SU-DHL-6 (cell line): ENCODE measurements around the gene UBTD2.

Experiments
- H2AFZ ChIP-seq: fragments of 200-600 bp; sonication (generic); 2 replicates; pipeline ENCODE4 v1.6.1; 2014; ENCODE audit warnings: low read depth, mild to moderate bottlenecking, moderate library complexity, mixed read lengths, antibody characterized with exemption, low read length; ENCODE audit not compliant: severe bottlenecking
- H3F3A ChIP-seq: fragments of 200-600 bp; shearing (Covaris generic); 2 replicates; pipeline ENCODE4 v1.6.0; 2016; ENCODE audit warnings: antibody characterized with exemption, mild to moderate bottlenecking; ENCODE audit not compliant: insufficient read depth
- H3K27ac ChIP-seq: fragments of 200-600 bp; sonication (generic); 2 replicates; pipeline ENCODE4 v1.5.1; 2016; ENCODE audit warnings: low read depth, mild to moderate bottlenecking, low read length, moderate library complexity, mixed read lengths
- H3K27me3 ChIP-seq: fragments of 200-600 bp; sonication (generic), shearing (Covaris generic); 2 replicates; pipeline ENCODE4 v1.6.0; 2014; ENCODE audit warnings: mild to moderate bottlenecking, low read length
- H3K36me3 ChIP-seq: fragments of 200-600 bp; sonication (generic); 2 replicates; pipeline ENCODE4 v1.6.1; 2014; ENCODE audit warnings: mild to moderate bottlenecking, low read length, mixed read lengths
- H3K4me2 ChIP-seq: fragments of 300-600, 200-600 bp; shearing (Covaris generic), sonication (generic); 2 replicates; pipeline ENCODE4 v1.6.0; 2014; ENCODE audit warnings: low read length, low read depth, mild to moderate bottlenecking; ENCODE audit not compliant: poor library complexity, severe bottlenecking
- H3K4me3 ChIP-seq: fragments of 200-600 bp; sonication (generic); 2 replicates; pipeline ENCODE4 v1.5.1; 2014; ENCODE audit warnings: antibody characterized with exemption, low read length, mild to moderate bottlenecking, mixed read lengths; ENCODE audit not compliant: insufficient read depth, poor library complexity, severe bottlenecking
- H3K79me2 ChIP-seq: fragments of 200-600 bp; sonication (generic); 2 replicates; pipeline ENCODE4 v1.6.1; 2014; ENCODE audit warnings: mild to moderate bottlenecking, low read length, moderate library complexity; ENCODE audit not compliant: insufficient read depth
- H3K9ac ChIP-seq: fragments of 200-600 bp; sonication (generic); 2 replicates; pipeline ENCODE4 v1.7.0; 2014; ENCODE audit warnings: mild to moderate bottlenecking, low read length
- H3K9me2 ChIP-seq: fragments of 200-600 bp; sonication (generic); replicated peaks from 2 replicates; pipeline ENCODE4 v1.6.1; 2014; ENCODE audit warnings: low read length; ENCODE audit not compliant: insufficient read depth
- H3K9me3 ChIP-seq: fragments of 200-600 bp; sonication (generic); 2 replicates; pipeline ENCODE4 v1.6.1; 2014; ENCODE audit warnings: low read length, mixed read lengths; ENCODE audit not compliant: insufficient read depth
- H4K20me1 ChIP-seq: fragments of 200-600 bp; sonication (generic); 2 replicates; pipeline ENCODE4 v1.6.1; 2014; ENCODE audit warnings: low read depth, mild to moderate bottlenecking, antibody characterized with exemption, low read length, moderate library complexity, mixed read lengths
- EZH2phosphoT487 ChIP-seq: fragments of 200-600 bp; sonication (generic), shearing (Covaris generic); conservative IDR thresholded peaks from 2 replicates; pipeline ENCODE4 v1.6.1; 2018; ENCODE audit warnings: mild to moderate bottlenecking, antibody characterized with exemption, low read length, moderate library complexity, mixed read lengths
- TF ChIP-seq, protein P1 (sequence below): fragments of 200-600 bp; sonication (generic); IDR thresholded peaks from one replicate; pipeline ENCODE4 v1.5.1; 2017; ENCODE audit warnings: antibody characterized with exemption, mild to moderate bottlenecking, low read length, moderate library complexity; ENCODE audit not compliant: insufficient read depth, poor library complexity, severe bottlenecking

Gene UBTD2

DNA sequence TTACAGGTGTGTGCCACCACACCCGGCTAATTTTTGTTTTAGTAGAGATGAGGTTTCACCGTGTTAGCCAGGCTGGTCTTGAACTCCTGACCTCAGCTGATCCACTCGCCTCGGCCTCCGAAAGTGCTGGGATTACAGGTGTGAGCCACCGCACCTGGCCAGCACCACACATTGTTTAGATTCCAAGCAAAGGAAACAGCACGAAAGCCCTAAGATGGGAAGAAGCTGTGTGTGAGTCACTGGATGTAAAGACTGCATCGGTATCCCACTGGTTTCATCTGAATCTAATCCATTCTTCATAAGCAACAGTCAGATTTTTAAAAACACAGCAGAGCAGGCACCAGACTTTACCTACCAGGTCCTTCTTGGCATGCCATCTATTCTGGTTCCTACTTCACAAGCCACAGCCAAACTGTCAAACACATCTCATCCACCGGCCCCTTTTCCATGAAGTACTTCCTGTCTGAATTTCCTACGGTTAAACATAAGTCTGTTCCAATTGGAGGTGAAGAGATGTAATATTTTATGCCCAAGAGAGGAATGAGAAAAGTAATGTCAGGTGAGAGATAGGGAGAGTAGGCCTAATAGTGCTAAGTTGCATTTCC, 17.4 kb downstream of the UBTD2 start:
- Histone ChIP-seq H3K9ac (no peak overlapping the region), H3K27ac (no peak overlapping the region), H3K9me2 (no peaks in the 10 kb centered on the region), H3K4me2 (no peak overlapping the region), H3F3A (0 out of 2 replicates have a peak, but pooled peaks cover 5% of the 10 kb centered on the region), H3K4me3 (no peak overlapping the region), H3K27me3 (no peaks in the 10 kb centered on the region), H3K9me3 (no peaks in the 10 kb centered on the region), H4K20me1 (peaks cover 4% of the 10 kb centered on the region; the same call in 1 of the 2 replicates), H2AFZ (no peak overlapping the region), H3K79me2 (peaks cover 91% of the 10 kb centered on the region), H3K36me3 (no peaks in the 10 kb centered on the region)
- TF ChIP-seq, protein P1, sequence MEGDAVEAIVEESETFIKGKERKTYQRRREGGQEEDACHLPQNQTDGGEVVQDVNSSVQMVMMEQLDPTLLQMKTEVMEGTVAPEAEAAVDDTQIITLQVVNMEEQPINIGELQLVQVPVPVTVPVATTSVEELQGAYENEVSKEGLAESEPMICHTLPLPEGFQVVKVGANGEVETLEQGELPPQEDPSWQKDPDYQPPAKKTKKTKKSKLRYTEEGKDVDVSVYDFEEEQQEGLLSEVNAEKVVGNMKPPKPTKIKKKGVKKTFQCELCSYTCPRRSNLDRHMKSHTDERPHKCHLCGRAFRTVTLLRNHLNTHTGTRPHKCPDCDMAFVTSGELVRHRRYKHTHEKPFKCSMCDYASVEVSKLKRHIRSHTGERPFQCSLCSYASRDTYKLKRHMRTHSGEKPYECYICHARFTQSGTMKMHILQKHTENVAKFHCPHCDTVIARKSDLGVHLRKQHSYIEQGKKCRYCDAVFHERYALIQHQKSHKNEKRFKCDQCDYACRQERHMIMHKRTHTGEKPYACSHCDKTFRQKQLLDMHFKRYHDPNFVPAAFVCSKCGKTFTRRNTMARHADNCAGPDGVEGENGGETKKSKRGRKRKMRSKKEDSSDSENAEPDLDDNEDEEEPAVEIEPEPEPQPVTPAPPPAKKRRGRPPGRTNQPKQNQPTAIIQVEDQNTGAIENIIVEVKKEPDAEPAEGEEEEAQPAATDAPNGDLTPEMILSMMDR = no peak
- no peak for TF ChIP-seq EZH2phosphoT487

- Histone ChIP-seq H3K36me3 (no peaks in the 10 kb centered on the region), H3K9me2 (no peaks in the 10 kb centered on the region), H3K4me2 (no peak overlapping the region), H3K9me3 (no peaks in the 10 kb centered on the region), H3F3A (0 out of 2 replicates have a peak, but pooled peaks cover 5% of the 10 kb centered on the region), H2AFZ (no peak overlapping the region), H3K27me3 (no peaks in the 10 kb centered on the region), H3K27ac (no peak overlapping the region), H3K9ac (no peak overlapping the region), H4K20me1 (peaks cover 4% of the 10 kb centered on the region; the same call in 1 of the 2 replicates), H3K4me3 (no peak overlapping the region), H3K79me2 (peaks cover 90% of the 10 kb centered on the region)
- TF ChIP-seq EZH2phosphoT487 = no peak
- TF ChIP-seq, protein P1 = no peak
These were observed 18.7 kb downstream of the UBTD2 start for GRCh38 chr5:172264815-172265395.

DNA sequence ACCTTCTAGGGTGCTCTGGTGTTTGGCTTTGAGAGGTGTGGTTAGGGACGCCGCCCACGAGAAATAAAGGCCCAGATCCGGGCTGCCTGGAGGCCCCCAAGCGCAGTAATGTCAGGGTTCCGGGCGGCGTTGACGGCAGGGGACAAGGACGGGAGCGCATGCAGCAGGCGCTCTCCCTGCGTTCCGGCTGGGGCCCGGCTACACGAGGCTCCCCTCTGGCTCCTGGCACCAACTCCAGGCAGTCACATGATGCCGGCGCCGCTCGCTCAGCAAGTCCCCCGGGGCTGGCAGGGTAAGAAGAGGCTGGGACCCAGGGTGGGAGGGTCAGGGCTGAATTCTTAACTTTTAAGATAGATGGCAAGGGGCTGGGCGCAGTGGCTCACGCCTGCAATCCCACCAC, 28.1 kb downstream of the UBTD2 start:
- Histone ChIP-seq H3K9me3 (peaks cover 9% of the 10 kb centered on the region; the same call in 1 of the 2 replicates), H3K4me3 (no peak overlapping the region), H4K20me1 (no peaks in the 10 kb centered on the region), H3K9ac (no peak overlapping the region), H3K79me2 (peaks cover 28% of the 10 kb centered on the region), H3K36me3 (0 out of 2 replicates have a peak, but pooled peaks cover 4% of the 10 kb centered on the region), H2AFZ (no peak overlapping the region), H3K9me2 (no peaks in the 10 kb centered on the region), H3K27ac (no peak overlapping the region), H3K27me3 (no peaks in the 10 kb centered on the region), H3K4me2 (no peak overlapping the region), H3F3A (no peaks in the 10 kb centered on the region)
- TF ChIP-seq, protein P1 = no peak
